Loucy (cell line): ENCODE data around the gene ZFP1.
"Not testable (repeated sequence)": the region's sequence is repeated elsewhere in the genome, so short reads cannot be mapped to it uniquely, and the experiment has no call there.

Experiments
- H2AFZ ChIP-seq: fragments of 200-600 bp; sonication (generic); 2 replicates; pipeline ENCODE4 v1.6.0; 2016; ENCODE audit warnings: antibody characterized with exemption, mild to moderate bottlenecking, low read length, moderate library complexity
- H3F3A ChIP-seq: fragments of 200-600 bp; 2 replicates; pipeline ENCODE4 v1.6.0; 2016; ENCODE audit warnings: antibody characterized with exemption, low read depth, mild to moderate bottlenecking
- H3K27me3 ChIP-seq: fragments of 200-600 bp; sonication (generic); 2 replicates; pipeline ENCODE4 v1.6.1; 2014; ENCODE audit warnings: low read length, mild to moderate bottlenecking; ENCODE audit not compliant: insufficient read depth, poor library complexity, severe bottlenecking
- H3K36me3 ChIP-seq: fragments of 200-600 bp; sonication (generic); 2 replicates; pipeline ENCODE4 v1.6.1; 2016; ENCODE audit warnings: low read length; ENCODE audit not compliant: insufficient read depth
- H3K4me1 ChIP-seq: fragments of 200-600 bp; sonication (generic); 2 replicates; pipeline ENCODE4 v1.5.1; 2014; ENCODE audit warnings: low read length, mild to moderate bottlenecking; ENCODE audit not compliant: insufficient read depth, poor library complexity, severe bottlenecking
- H3K4me2 ChIP-seq: fragments of 200-600 bp; sonication (generic); 2 replicates; pipeline ENCODE4 v1.6.0; 2014; ENCODE audit warnings: antibody characterized with exemption, low read length, low read depth, mild to moderate bottlenecking; ENCODE audit not compliant: poor library complexity, severe bottlenecking
- H3K4me3 ChIP-seq: fragments of 200-600 bp; sonication (generic); 2 replicates; pipeline ENCODE4 v1.5.1; 2014; ENCODE audit warnings: low read length, mild to moderate bottlenecking, mixed read lengths; ENCODE audit not compliant: poor library complexity, severe bottlenecking
- H3K79me2 ChIP-seq: fragments of 200-600 bp; sonication (generic); 2 replicates; pipeline ENCODE4 v1.6.1; 2014; ENCODE audit warnings: low read length; ENCODE audit not compliant: insufficient read depth
- H3K9ac ChIP-seq: fragments of 200-600 bp; sonication (generic); 2 replicates; pipeline ENCODE4 v1.6.0; 2014; ENCODE audit warnings: mild to moderate bottlenecking, low read depth, low read length, moderate library complexity; ENCODE audit not compliant: poor library complexity, severe bottlenecking
- H3K9me2 ChIP-seq: fragments of 200-600 bp; sonication (generic); replicated peaks from 2 replicates; pipeline ENCODE4 v1.6.1; 2016; ENCODE audit warnings: low read depth, low read length, mixed read lengths
- H3K9me3 ChIP-seq: fragments of 200-600 bp; sonication (generic); 2 replicates; pipeline ENCODE4 v1.6.1; 2014; ENCODE audit warnings: mild to moderate bottlenecking, antibody characterized with exemption, low read length, low read depth; ENCODE audit not compliant: insufficient read depth
- H4K20me1 ChIP-seq: fragments of 200-600 bp; sonication (generic); 2 replicates; pipeline ENCODE4 v1.6.0; 2014; ENCODE audit warnings: antibody characterized with exemption, low read length, mild to moderate bottlenecking; ENCODE audit not compliant: insufficient read depth, poor library complexity, severe bottlenecking
- CTCF ChIP-seq: fragments of 200-600 bp; sonication (generic); conservative IDR thresholded peaks from 2 replicates; pipeline ENCODE4 v1.5.1; 2014; ENCODE audit warnings: mild to moderate bottlenecking, antibody characterized with exemption, low read length
- EZH2phosphoT487 ChIP-seq: fragments of 200-600 bp; IDR thresholded peaks from 2 replicates; pipeline ENCODE4 v1.6.1; 2018; ENCODE audit warnings: antibody characterized with exemption, mild to moderate bottlenecking, moderate library complexity, borderline replicate concordance

Gene ZFP1

GRCh38 chr16:75208861-75209505 is 60.7 kb downstream of the ZFP1 start:
- Histone ChIP-seq H3K36me3 (no peaks in the 10 kb centered on the region), H3K9me2 (no peaks in the 10 kb centered on the region), H3K4me2 (no peak overlapping the region), H2AFZ (no peak overlapping the region), H3K27me3 (no peaks in the 10 kb centered on the region), H3K79me2 (no peaks in the 10 kb centered on the region), H3K9me3 (no peaks in the 10 kb centered on the region), H3K9ac (no peak overlapping the region), H3K4me1 (no peaks in the 10 kb centered on the region), H3F3A (no peaks in the 10 kb centered on the region), H4K20me1 (no peaks in the 10 kb centered on the region), H3K4me3 (no peak overlapping the region)
- TF ChIP-seq EZH2phosphoT487: no peak
- TF ChIP-seq CTCF: no peak

DNA sequence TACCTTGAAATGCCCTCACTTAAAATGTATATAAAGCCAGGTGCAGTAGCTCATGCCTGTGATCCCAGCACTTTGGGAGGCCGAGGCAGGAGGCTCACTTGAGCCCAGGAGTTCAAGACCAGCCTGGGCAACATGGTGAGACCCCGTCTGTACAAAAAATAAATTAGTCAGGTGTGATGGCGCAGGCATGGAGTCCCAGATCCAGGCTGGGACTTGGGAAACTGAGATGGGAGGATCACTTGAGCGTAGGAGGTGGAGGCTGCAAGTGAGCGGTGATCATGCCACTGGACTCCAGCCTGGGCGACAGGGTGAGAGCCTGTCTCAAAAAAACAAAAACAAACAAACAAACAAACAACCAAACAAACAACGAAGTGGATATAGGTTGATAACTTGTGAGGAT is 61.2 kb downstream of the ZFP1 start:
- H3K27me3 ChIP-seq, H3K9me2 ChIP-seq, H3K36me3 ChIP-seq, H3K9me3 ChIP-seq, H4K20me1 ChIP-seq, H3K4me1 ChIP-seq, H3K4me2 ChIP-seq, H3F3A ChIP-seq, H3K4me3 ChIP-seq, H3K9ac ChIP-seq, H2AFZ ChIP-seq, H3K79me2 ChIP-seq: not testable (repeated sequence)

DNA sequence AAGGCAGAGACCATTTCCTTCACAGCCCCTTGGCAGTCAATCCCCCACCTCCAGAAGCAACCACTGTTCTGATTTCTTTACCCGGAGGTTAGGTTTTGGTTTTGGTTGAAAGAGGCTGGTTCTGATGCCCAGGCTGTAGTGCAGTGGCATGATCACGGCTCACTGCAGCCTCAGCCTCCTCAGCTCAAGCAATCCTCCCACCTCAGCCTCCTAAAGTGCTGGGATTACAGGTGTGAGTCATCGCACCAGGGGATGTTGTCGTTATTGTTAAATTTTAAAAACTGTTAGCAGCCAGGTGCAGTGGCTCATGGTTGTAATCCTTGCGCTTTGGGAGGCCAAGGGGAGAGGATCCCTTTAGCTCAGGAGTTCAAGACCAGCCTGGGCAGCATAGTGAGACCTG is 61.6 kb downstream of the ZFP1 start:
- Histone ChIP-seq H3K79me2 (no peaks in the 10 kb centered on the region), H3F3A (no peaks in the 10 kb centered on the region), H3K4me1 (no peaks in the 10 kb centered on the region), H3K9me2 (no peaks in the 10 kb centered on the region), H3K9me3 (no peaks in the 10 kb centered on the region), H3K9ac (no peak overlapping the region), H3K36me3 (no peaks in the 10 kb centered on the region), H4K20me1 (no peaks in the 10 kb centered on the region), H3K27me3 (no peaks in the 10 kb centered on the region), H3K4me3 (no peak overlapping the region), H3K4me2 (no peak overlapping the region), H2AFZ (no peak overlapping the region)
- TF ChIP-seq CTCF: no peak
- TF ChIP-seq EZH2phosphoT487: no peak

DNA sequence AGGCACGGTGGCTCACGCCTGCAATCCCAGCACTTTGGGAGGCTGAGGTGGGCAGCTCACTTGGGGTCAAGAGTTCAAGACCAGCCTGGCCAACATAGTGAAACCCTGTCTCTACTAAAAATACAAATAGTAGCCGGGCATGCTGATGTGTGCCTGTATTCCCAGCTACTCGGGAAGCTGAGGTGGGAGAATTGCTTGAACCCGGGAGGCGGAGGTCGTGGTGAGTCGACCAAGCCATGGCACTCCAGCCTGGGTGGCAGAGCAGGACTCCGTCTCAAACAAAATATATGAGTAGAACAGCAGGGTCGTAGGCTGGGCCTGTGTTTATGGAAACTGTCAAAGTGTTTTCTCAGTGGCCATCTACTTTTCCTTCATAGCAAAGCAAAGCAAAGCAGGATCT is 63.0 kb downstream of the ZFP1 start:
- not testable (repeated sequence) for H3F3A ChIP-seq, H3K9me2 ChIP-seq, H3K4me2 ChIP-seq, H3K9me3 ChIP-seq, H3K4me1 ChIP-seq, H2AFZ ChIP-seq, H3K36me3 ChIP-seq, H3K79me2 ChIP-seq, H3K27me3 ChIP-seq, H4K20me1 ChIP-seq, H3K9ac ChIP-seq, H3K4me3 ChIP-seq
